Coronary artery (tissue), 2 donors: Measurements from ENCODE around the gene ELL.

ENCODE experiments used
- DNase-seq: peaks from one replicate; pipeline ENCODE4 v3.0.0-alpha.2; 2017; ENCODE audit warnings: low spot score
- H3K27ac ChIP-seq, 2 donors: fragments of 200-600 bp; sonication (generic); one replicate each; pipeline ENCODE4 v1.5.1; 2016 to 2019
- H3K4me3 ChIP-seq: fragments of 200-600 bp; sonication (generic); 2 replicates; pipeline ENCODE4 v1.5.1; 2016; ENCODE audit warnings: mild to moderate bottlenecking, moderate library complexity
- CTCF ChIP-seq: fragments of 200-600 bp; sonication (generic); IDR thresholded peaks from one replicate; pipeline ENCODE4 v1.5.1; 2019; ENCODE audit warnings: antibody characterized with exemption

Gene ELL

GRCh38 chr19:18495204-18495911, 26.5 kb downstream of the ELL start:
- DNase-seq = no peak
- peak overlapping the region in 1 of 2 donors; percentile 23 for H3K27ac ChIP-seq
- no peak overlapping the region for H3K4me3 ChIP-seq
- no peak for TF ChIP-seq CTCF

- no peak for DNase-seq
- Histone ChIP-seq H3K27ac (peak overlapping the region in 1 of 2 donors; percentile 18), H3K4me3 (no peak overlapping the region)
- no peak for TF ChIP-seq CTCF
Observed at GRCh38 chr19:18494267-18494607, 27.6 kb downstream of the ELL start.

GRCh38 chr19:18493440-18494266, 28.2 kb downstream of the ELL start:
- Histone ChIP-seq H3K27ac (peak overlapping the region in 1 of 2 donors; percentile 17), H3K4me3 (no peak overlapping the region)
- DNase-seq = no peak
- TF ChIP-seq CTCF = no peak

GRCh38 chr19:18491995-18492953, 29.6 kb downstream of the ELL start:
- Histone ChIP-seq H3K27ac (no peak overlapping the region), H3K4me3 (no peak overlapping the region)
- TF ChIP-seq CTCF = no peak
- DNase-seq = no peak

- no peak for TF ChIP-seq CTCF
- Histone ChIP-seq H3K27ac (no peak overlapping the region), H3K4me3 (no peak overlapping the region)
- no peak for DNase-seq
Observed at GRCh38 chr19:18490728-18491127, 31.1 kb downstream of the ELL start.

- H3K4me3 ChIP-seq = no peak overlapping the region
- no peak for TF ChIP-seq CTCF
- no peak for DNase-seq
- no peak overlapping the region for H3K27ac ChIP-seq
Observed at GRCh38 chr19:18489627-18490184, 32.2 kb downstream of the ELL start.
